H1 (cell line): ENCODE data around the gene EHBP1.

Source experiments
- ATF3 ChIP-seq: IDR thresholded peaks from 2 replicates; pipeline ENCODE4 v1.6.1; 2011; ENCODE audit warnings: low read depth, mild to moderate bottlenecking, low read length; ENCODE audit not compliant: insufficient read depth
- CHD1 ChIP-seq: IDR thresholded peaks from 2 replicates; pipeline ENCODE4 v1.6.1; 2012; ENCODE audit warnings: low read depth, low read length, improper control_type of control experiment
- CTCF ChIP-seq, 3 experiments: IDR thresholded peaks; 1 replicate in 2 of 3; 2 replicates in 1 of 3; pipeline versions ENCODE4 v1.5.1 to v1.6.1; 2011; ENCODE audit warnings: low read length in 3 of 3, mild to moderate bottlenecking in 3 of 3, inconsistent platforms in 2 of 3, low read depth in 1 of 3, moderate library complexity in 1 of 3; ENCODE audit not compliant: insufficient read depth in 1 of 3; ENCODE audit errors: control extremely low read depth in 1 of 3
- EP300 ChIP-seq, 2 experiments: IDR thresholded peaks; 1 replicate in 1 of 2; 2 replicates in 1 of 2; pipeline ENCODE4 v1.6.1; 2011 to 2012; ENCODE audit warnings: low read depth in 2 of 2, low read length in 2 of 2, mild to moderate bottlenecking in 2 of 2, borderline replicate concordance in 1 of 2, inconsistent platforms in 1 of 2, moderate library complexity in 1 of 2
- EZH2 ChIP-seq: fragments of 200-600 bp; sonication (generic); IDR thresholded peaks from 2 replicates; pipeline ENCODE4 v1.7.1; 2012; ENCODE audit warnings: low read depth, mild to moderate bottlenecking, moderate library complexity, low read length, inconsistent platforms; ENCODE audit not compliant: severe bottlenecking
- JUND ChIP-seq: IDR thresholded peaks from 2 replicates; pipeline ENCODE4 v1.6.1; 2011; ENCODE audit warnings: mild to moderate bottlenecking, improper control_type of control experiment, low read length
- NANOG ChIP-seq: IDR thresholded peaks from 2 replicates; pipeline ENCODE4 v1.6.1; 2011; ENCODE audit warnings: low read length, low read depth, mild to moderate bottlenecking, inconsistent platforms; ENCODE audit not compliant: insufficient read depth, poor library complexity, severe bottlenecking
- POLR2AphosphoS5 ChIP-seq: IDR thresholded peaks from 2 replicates; pipeline ENCODE4 v1.6.1; 2011; ENCODE audit warnings: low read depth, low read length
- RAD21 ChIP-seq, 2 experiments: IDR thresholded peaks in 1 of 2; conservative IDR thresholded peaks in 1 of 2; 2 replicates each; pipeline ENCODE4 v1.6.1; 2011; ENCODE audit warnings: low read depth in 2 of 2, low read length in 2 of 2, improper control_type of control experiment in 1 of 2, inconsistent platforms in 1 of 2, mild to moderate bottlenecking in 1 of 2, moderate library complexity in 1 of 2
- SIN3A ChIP-seq, 2 experiments: IDR thresholded peaks in 1 of 2; conservative IDR thresholded peaks in 1 of 2; 2 replicates each; pipeline ENCODE4 v1.6.1; 2011 to 2012; ENCODE audit warnings: low read length in 2 of 2, improper control_type of control experiment in 1 of 2, low read depth in 1 of 2, mild to moderate bottlenecking in 1 of 2
- SP1 ChIP-seq: IDR thresholded peaks from 2 replicates; pipeline ENCODE4 v1.6.1; 2011; ENCODE audit warnings: low read depth, low read length
- TAF1 ChIP-seq: IDR thresholded peaks from 2 replicates; pipeline ENCODE4 v1.6.1; 2011; ENCODE audit warnings: mild to moderate bottlenecking, low read depth, low read length
- YY1 ChIP-seq: IDR thresholded peaks from 2 replicates; pipeline ENCODE4 v1.6.1; 2011; ENCODE audit warnings: low read depth, mild to moderate bottlenecking, low read length
- ZNF274 ChIP-seq: IDR thresholded peaks from 2 replicates; pipeline ENCODE4 v1.7.0; 2012; ENCODE audit warnings: low read length, borderline replicate concordance; ENCODE audit errors: extremely low read depth

- TF ChIP-seq EZH2 (no peak), CHD1 (no peak), SP1 (no peak), CTCF (IDR thresholded peaks at IDR 0.05; ENCODE audit: control extremely low read depth in 1 of 3, insufficient read depth in 1 of 3, low read depth in 1 of 3, low read length in 3 of 3) (no peak), POLR2AphosphoS5 (no peak), ZNF274 (no peak), ATF3 (no peak), SIN3A (conservative IDR thresholded peaks at IDR 0.05 in 1 of 2, IDR thresholded peaks at IDR 0.05 in 1 of 2; ENCODE audit: low read depth in 1 of 2, low read length in 2 of 2) (no peak), YY1 (no peak), TAF1 (no peak), NANOG (no peak), RAD21 (IDR thresholded peaks at IDR 0.05 in 1 of 2, conservative IDR thresholded peaks at IDR 0.05 in 1 of 2; ENCODE audit: low read depth in 2 of 2, low read length in 2 of 2) (no peak), JUND (no peak), EP300 (IDR thresholded peaks at IDR 0.05; ENCODE audit: borderline replicate concordance in 1 of 2, low read depth in 2 of 2, low read length in 2 of 2) (no peak)
These were observed 43.0 kb upstream of the EHBP1 start for GRCh38 chr2:62662554-62662953.
